ENCODE results near the gene USP53. TPM values are rescaled to one million over a fixed set of nuclear protein-coding genes. Genes with fewer than 3 reads are reported as not detected.

Gene USP53
- total and polyA plus RNA-seq, 10 of the 15 experiments (the other 5 are each of a cell fraction or from before 2014, with no cell fraction given) = 0.23 to 4.0 (median 2.7) TPM

DNA sequence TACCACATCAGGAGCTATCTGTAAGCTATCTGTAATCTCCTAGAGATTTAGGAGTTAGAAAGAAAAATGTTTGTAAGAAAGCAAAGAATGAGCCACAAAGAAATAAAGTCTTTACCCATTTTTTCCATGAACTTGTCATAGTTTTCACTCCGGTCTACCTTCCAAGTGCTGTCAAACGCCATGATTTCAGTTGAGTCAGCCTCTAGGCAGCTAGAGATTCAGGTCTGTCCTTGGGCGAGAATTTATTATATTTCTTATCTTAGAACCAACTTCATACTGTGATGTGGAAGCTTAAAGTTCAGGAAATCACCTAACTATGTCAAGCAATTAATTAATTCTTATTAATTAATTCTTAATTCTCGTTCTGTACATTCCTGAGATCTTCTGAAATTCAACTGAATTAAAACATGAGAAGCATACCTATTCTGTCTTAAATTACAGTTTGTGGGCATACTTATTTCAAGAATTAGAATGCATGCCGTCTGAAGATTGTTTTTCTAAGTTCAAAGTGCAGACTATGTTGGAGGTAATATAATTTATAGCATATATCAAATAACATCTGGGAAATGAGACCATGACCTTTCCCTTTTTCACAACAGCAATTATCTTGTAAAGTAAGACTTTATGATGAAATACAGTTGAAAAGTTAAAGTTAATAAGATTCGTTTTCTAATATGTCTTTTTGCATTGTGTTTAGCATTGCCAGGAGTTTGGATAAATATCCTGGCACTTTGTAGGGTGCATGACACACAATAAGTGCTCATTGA lies 109.6 kb downstream of the USP53 start, which contains the start of gene FABP2:
FABP2 (minus strand) TSS at position 218 of the 767 bp plus-strand sequence; CDS start at position 182, 36 bp downstream.
- CTCF ChIA-PET = interaction anchor here (0.8 kb wide), 1 partner anchor 172 kb away, joined by 3 read pairs; no protein-coding TSS in a partner anchor
- no TSS peak for BruUV-seq (replicated peaks)
- H3K4me1 ChIP-seq (ENCODE audit: control insufficient read depth, insufficient read depth, low read length) = no peaks in the 10 kb centered on the region
- ATAC-seq = no peak
- FAIRE-seq = no peak
- no peaks in the 10 kb centered on the region for H3K79me2 ChIP-seq (ENCODE audit: control insufficient read depth, insufficient read depth, low read length)
- DNase-seq (ENCODE audit: low read depth, low spot score) = no peak
- H3K27me3 ChIP-seq (replicated peaks in 1 of 2; ENCODE audit: control insufficient read depth in 2 of 2, insufficient read depth in 2 of 2, low read length in 1 of 2) = no peaks in the 10 kb centered on the region
- TF ChIP-seq NR2C2 (IDR thresholded peaks at IDR 0.05; ENCODE audit: borderline replicate concordance, control insufficient read depth, insufficient read length, low read depth) (no peak), RB1 (IDR thresholded peaks at IDR 0.05; ENCODE audit: borderline replicate concordance) (no peak), SUPT20H (IDR thresholded peaks at IDR 0.05; ENCODE audit: borderline replicate concordance, control insufficient read depth, low read depth, low read length) (no peak), CHD2 (IDR thresholded peaks at IDR 0.05; ENCODE audit: borderline replicate concordance, low read depth, low read length) (no peak), JUND (IDR thresholded peaks at IDR 0.05; ENCODE audit: low read depth, low read length) (no peak)
- TF ChIP-seq, protein P1, sequence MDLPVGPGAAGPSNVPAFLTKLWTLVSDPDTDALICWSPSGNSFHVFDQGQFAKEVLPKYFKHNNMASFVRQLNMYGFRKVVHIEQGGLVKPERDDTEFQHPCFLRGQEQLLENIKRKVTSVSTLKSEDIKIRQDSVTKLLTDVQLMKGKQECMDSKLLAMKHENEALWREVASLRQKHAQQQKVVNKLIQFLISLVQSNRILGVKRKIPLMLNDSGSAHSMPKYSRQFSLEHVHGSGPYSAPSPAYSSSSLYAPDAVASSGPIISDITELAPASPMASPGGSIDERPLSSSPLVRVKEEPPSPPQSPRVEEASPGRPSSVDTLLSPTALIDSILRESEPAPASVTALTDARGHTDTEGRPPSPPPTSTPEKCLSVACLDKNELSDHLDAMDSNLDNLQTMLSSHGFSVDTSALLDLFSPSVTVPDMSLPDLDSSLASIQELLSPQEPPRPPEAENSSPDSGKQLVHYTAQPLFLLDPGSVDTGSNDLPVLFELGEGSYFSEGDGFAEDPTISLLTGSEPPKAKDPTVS (IDR thresholded peaks at IDR 0.05; ENCODE audit: low read depth, low read length) = no peak
- in situ Hi-C loops (cut with MboI) = no loop called here
- H3K4me3 ChIP-seq = no peak within 1 kb of the TSS
- H3K36me3 ChIP-seq (ENCODE audit: control insufficient read depth in 2 of 2, insufficient read depth in 2 of 2, low read length in 1 of 2) = no peaks in the 10 kb centered on the region
- RAD21 ChIA-PET (ENCODE audit: unreplicated experiment) = no interaction called here
- H4K20me1 ChIP-seq (ENCODE audit: control insufficient read depth, insufficient read depth) = no peaks in the 10 kb centered on the region
- intact Hi-C loops (cut with micrococcal nuclease; ENCODE audit: unreplicated experiment) = no loop called here
- H3K9ac ChIP-seq (ENCODE audit: control insufficient read depth, insufficient read depth, low read length) = no peak within 1 kb of the TSS
- no peak within 1 kb of the TSS for H3K27ac ChIP-seq (ENCODE audit: control insufficient read depth, insufficient read depth)
- POLR2A ChIA-PET = interaction anchor here (1.0 kb wide), 1 partner anchor 22 kb away, joined by 4 read pairs; a partner anchor contains a TSS
- 31% methylated on average over 6 of the region's 6 CpGs for WGBS (ENCODE audit: insufficient coverage, insufficient replicate concordance, low lambda C conversion rate, missing lambda C conversion rate)
- SMC1A ChIA-PET (ENCODE audit: uncharacterized antibody, unreplicated experiment) = interaction anchor here (1.0 kb wide), 1 partner anchor 24 kb away, joined by 4 read pairs; no protein-coding TSS in a partner anchor
- no peak within 1 kb of the TSS for H3K4me2 ChIP-seq (ENCODE audit: control insufficient read depth, insufficient read depth)
- no peaks in the 10 kb centered on the region for H3K9me3 ChIP-seq (replicated peaks; ENCODE audit: control insufficient read depth, insufficient read depth, low read length)
- no peak within 1 kb of the TSS for H2AFZ ChIP-seq (ENCODE audit: control insufficient read depth, low read depth, low read length)

All from GM12878 (cell line).